Astrocyte (in vitro differentiated cells and primary cell): ENCODE results near the gene DTD2.

Source experiments
- EZH2 ChIP-seq: IDR thresholded peaks from 2 replicates; pipeline ENCODE4 v1.6.1; 2012; ENCODE audit warnings: mild to moderate bottlenecking, low read length, inconsistent platforms; ENCODE audit not compliant: insufficient read depth
- TF ChIP-seq, protein P1 (sequence below): IDR thresholded peaks from 2 replicates; pipeline ENCODE4 v1.5.1; 2011; ENCODE audit warnings: low read depth, mild to moderate bottlenecking, inconsistent platforms, low read length, moderate library complexity; ENCODE audit not compliant: insufficient read depth

DNA sequence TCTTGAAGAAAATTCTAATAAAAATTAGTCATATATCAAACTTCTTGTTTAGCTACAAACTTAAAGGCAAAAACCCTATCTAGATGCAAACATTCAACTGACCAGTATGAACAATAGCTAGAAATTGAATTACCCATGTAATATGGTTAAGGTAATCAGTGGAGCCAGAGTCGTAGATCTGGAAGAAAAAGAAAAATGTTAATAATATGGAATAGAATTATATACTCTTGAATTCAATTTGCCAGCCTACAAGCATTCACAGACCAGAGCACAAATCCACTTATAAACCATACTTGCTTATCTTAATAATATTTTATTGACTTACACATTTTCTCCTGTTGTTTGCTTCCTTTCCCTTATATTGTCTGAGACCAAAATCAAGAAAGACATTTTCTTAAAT lies 29.3 kb downstream of the DTD2 start:
- TF ChIP-seq, protein P1, sequence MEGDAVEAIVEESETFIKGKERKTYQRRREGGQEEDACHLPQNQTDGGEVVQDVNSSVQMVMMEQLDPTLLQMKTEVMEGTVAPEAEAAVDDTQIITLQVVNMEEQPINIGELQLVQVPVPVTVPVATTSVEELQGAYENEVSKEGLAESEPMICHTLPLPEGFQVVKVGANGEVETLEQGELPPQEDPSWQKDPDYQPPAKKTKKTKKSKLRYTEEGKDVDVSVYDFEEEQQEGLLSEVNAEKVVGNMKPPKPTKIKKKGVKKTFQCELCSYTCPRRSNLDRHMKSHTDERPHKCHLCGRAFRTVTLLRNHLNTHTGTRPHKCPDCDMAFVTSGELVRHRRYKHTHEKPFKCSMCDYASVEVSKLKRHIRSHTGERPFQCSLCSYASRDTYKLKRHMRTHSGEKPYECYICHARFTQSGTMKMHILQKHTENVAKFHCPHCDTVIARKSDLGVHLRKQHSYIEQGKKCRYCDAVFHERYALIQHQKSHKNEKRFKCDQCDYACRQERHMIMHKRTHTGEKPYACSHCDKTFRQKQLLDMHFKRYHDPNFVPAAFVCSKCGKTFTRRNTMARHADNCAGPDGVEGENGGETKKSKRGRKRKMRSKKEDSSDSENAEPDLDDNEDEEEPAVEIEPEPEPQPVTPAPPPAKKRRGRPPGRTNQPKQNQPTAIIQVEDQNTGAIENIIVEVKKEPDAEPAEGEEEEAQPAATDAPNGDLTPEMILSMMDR, result no peak
- no peak for TF ChIP-seq EZH2
